Small intestine (tissue), 7 donors: ENCODE results near the gene CAVIN1. TPM values are rescaled to one million over a fixed set of nuclear protein-coding genes. Genes with fewer than 3 reads are reported as not detected.

Experiments used
- DNase-seq, 2 donors: peaks; one replicate each; pipeline versions ENCODE4 v3.0.0 to v3.0.0-alpha.2; 2013
- FAIRE-seq: peaks from 2 replicates; lab custom pipeline; 2012; peaks lifted over from hg19 to GRCh38; lab: Jason Lieb, UNC
- H3K27ac ChIP-seq, 3 donors: one replicate each; pipeline ENCODE4 v1.5.1; 2013; ENCODE audit warnings: low read length in 2 of 3, mild to moderate bottlenecking in 2 of 3, control low read depth in 1 of 3, inconsistent platforms in 1 of 3, low read depth in 1 of 3, moderate library complexity in 1 of 3
- H3K27me3 ChIP-seq, 3 donors: one replicate each; pipeline ENCODE4 v1.6.1; 2013; ENCODE audit warnings: low read length in 3 of 3, inconsistent platforms in 1 of 3; ENCODE audit not compliant: control insufficient read depth in 3 of 3, insufficient read depth in 3 of 3
- H3K36me3 ChIP-seq, 3 donors: one replicate each; pipeline ENCODE4 v1.6.1; 2013; ENCODE audit warnings: low read length in 3 of 3, inconsistent platforms in 1 of 3, low read depth in 1 of 3, mild to moderate bottlenecking in 1 of 3, moderate library complexity in 1 of 3; ENCODE audit not compliant: control insufficient read depth in 3 of 3, insufficient read depth in 2 of 3
- H3K4me1 ChIP-seq, 3 donors: one replicate each; pipeline ENCODE4 v1.6.1; 2013; ENCODE audit warnings: low read length in 2 of 3, inconsistent platforms in 1 of 3, low read depth in 1 of 3, mild to moderate bottlenecking in 1 of 3, moderate library complexity in 1 of 3; ENCODE audit not compliant: control insufficient read depth in 3 of 3, insufficient read depth in 2 of 3
- H3K4me3 ChIP-seq, 3 donors: one replicate each; pipeline ENCODE4 v1.5.1; 2013; ENCODE audit warnings: low read length in 3 of 3, control low read depth in 1 of 3, inconsistent platforms in 1 of 3, low read depth in 1 of 3, mild to moderate bottlenecking in 1 of 3, moderate library complexity in 1 of 3
- H3K9me3 ChIP-seq, 2 donors: one replicate each; pipeline ENCODE4 v1.6.1; 2013; ENCODE audit warnings: low read depth in 1 of 2, low read length in 1 of 2; ENCODE audit not compliant: control insufficient read depth in 2 of 2, insufficient read depth in 1 of 2
- WGBS, 3 donors: extraction: QIAGEN DNeasy Blood & Tissue Kit; methylation state at CpG; one replicate each; pipeline ENCODE4 v1.1.7; 2013; 5-methylcytosine and 5-hydroxymethylcytosine counted together
- polyA plus RNA-seq, 4 donors: library from polyadenylated mRNA; stranded (reverse) in 3 of 4; unstranded in 1 of 4; fragments of 200-250 nt in 3 of 4; fragments of 120-200 nt in 1 of 4; gene quantifications; one replicate each; pipeline versions ENCODE4 v1.2.1 to v1.2.3, GENCODE V29; 2013
- donor health status: healthy with polysubstance abuse.
- donor health status: control.
- donor health status: control.
- donor health status: Bipolar disorder and iron deficiency.
- donor health status: healthy.

CAVIN1 gene
- polyA plus RNA-seq, 4 donors = 2.7 to 81.0 (median 16.3) TPM

GRCh38 chr17:42388381-42389134 lies 34.5 kb downstream of the CAVIN1 start, which contains the start of gene STAT3:
Gene STAT3, minus strand, starts transcription at chr17:42388442. Its CDS starts 39,926 bp downstream, at chr17:42348516.
- DNase-seq (peak; percentile 100), FAIRE-seq (no peak)
- H3K27me3 ChIP-seq = no peaks in the 10 kb centered on the region
- H3K9me3 ChIP-seq = no peaks in the 10 kb centered on the region
- H3K36me3 ChIP-seq = peaks cover 0 to 6% (median 0%) of the 10 kb centered on the region in 3 donors
- H3K27ac ChIP-seq = peak within 1 kb of the TSS; percentile 94 to 97 (median 96)
- peak within 1 kb of the TSS; percentile 82 to 100 (median 84) for H3K4me3 ChIP-seq
- peaks cover 0 to 28% (median 17%) of the 10 kb centered on the region in 3 donors for H3K4me1 ChIP-seq
- 0% methylated on average over 37 to 44 of the region's 44 CpGs for WGBS, 3 donors

GRCh38 chr17:42387661-42388380 lies 35.2 kb downstream of the CAVIN1 start:
- H3K36me3 ChIP-seq = peaks cover 0 to 12% (median 0%) of the 10 kb centered on the region in 3 donors
- peaks cover 0 to 29% (median 17%) of the 10 kb centered on the region in 3 donors for H3K4me1 ChIP-seq
- peak overlapping the region; percentile 94 to 97 (median 96) for H3K27ac ChIP-seq
- H3K27me3 ChIP-seq = no peaks in the 10 kb centered on the region
- H3K4me3 ChIP-seq = peak overlapping the region; percentile 82 to 100 (median 84)
- no peaks in the 10 kb centered on the region for H3K9me3 ChIP-seq
- peak; percentile 64 to 71 for DNase-seq
- FAIRE-seq = no peak
- WGBS, 3 donors = 0 to 1% (median 0%) methylated on average over 47 to 62 of the region's 62 CpGs

GRCh38 chr17:42386777-42387657 lies 36.0 kb downstream of the CAVIN1 start:
- 0 to 1% (median 1%) methylated on average over 8 of the region's 8 CpGs for WGBS, 3 donors
- DNase-seq = peak; percentile 48 to 66

GRCh38 chr17:42381898-42382297 lies 41.2 kb downstream of the CAVIN1 start:
- 68 to 89% (median 87%) methylated on average over 3 of the region's 3 CpGs for WGBS, 3 donors
- no peak overlapping the region for H3K27ac ChIP-seq
- no peaks in the 10 kb centered on the region for H3K27me3 ChIP-seq
- H3K9me3 ChIP-seq = no peaks in the 10 kb centered on the region
- FAIRE-seq = no peak
- peaks cover 3 to 37% (median 18%) of the 10 kb centered on the region in 3 donors for H3K4me1 ChIP-seq
- no peak overlapping the region for H3K4me3 ChIP-seq
- DNase-seq = no peak
- peaks cover 0 to 33% (median 0%) of the 10 kb centered on the region in 3 donors for H3K36me3 ChIP-seq

More at GRCh38 chr17:42386777-42387657, 36.0 kb downstream of the CAVIN1 start:
- FAIRE-seq = no peak
- no peaks in the 10 kb centered on the region for H3K9me3 ChIP-seq
- no peaks in the 10 kb centered on the region for H3K27me3 ChIP-seq
- H3K27ac ChIP-seq = peak overlapping the region; percentile 94 to 97 (median 96)
- H3K4me1 ChIP-seq = peaks cover 3 to 29% (median 17%) of the 10 kb centered on the region in 3 donors
- peak overlapping the region; percentile 82 to 100 (median 84) for H3K4me3 ChIP-seq
- peaks cover 0 to 16% (median 0%) of the 10 kb centered on the region in 3 donors for H3K36me3 ChIP-seq

- FAIRE-seq (no peak), DNase-seq (peak in 1 of 2 donors; percentile 28)
- no peaks in the 10 kb centered on the region for H3K27me3 ChIP-seq
- H3K27ac ChIP-seq = no peak overlapping the region
- H3K4me3 ChIP-seq = no peak overlapping the region
- peaks cover 0 to 33% (median 0%) of the 10 kb centered on the region in 3 donors for H3K36me3 ChIP-seq
- H3K9me3 ChIP-seq = no peaks in the 10 kb centered on the region
- WGBS, 3 donors = 76 to 78% (median 78%) methylated on average over 3 of the region's 3 CpGs
- peaks cover 3 to 34% (median 13%) of the 10 kb centered on the region in 3 donors for H3K4me1 ChIP-seq
These were observed 42.1 kb downstream of the CAVIN1 start for GRCh38 chr17:42380935-42381334.

GRCh38 chr17:42378959-42379594 lies 44.0 kb downstream of the CAVIN1 start:
- H3K4me1 ChIP-seq = peaks cover 3 to 27% (median 6%) of the 10 kb centered on the region in 3 donors
- H3K4me3 ChIP-seq = peak overlapping the region in 2 of 3 donors; percentile 27 to 33
- H3K36me3 ChIP-seq = peaks cover 0 to 29% (median 0%) of the 10 kb centered on the region in 3 donors
- no peaks in the 10 kb centered on the region for H3K27me3 ChIP-seq
- peak overlapping the region; percentile 50 to 82 (median 79) for H3K27ac ChIP-seq
- DNase-seq (peak; percentile 72 to 75), FAIRE-seq (no peak)
- WGBS, 3 donors = 1 to 9% (median 3%) methylated on average over 6 of the region's 6 CpGs
- H3K9me3 ChIP-seq = no peaks in the 10 kb centered on the region

- H3K27ac ChIP-seq = peak overlapping the region; percentile 50 to 82 (median 79)
- H3K4me1 ChIP-seq = peaks cover 3 to 23% (median 6%) of the 10 kb centered on the region in 3 donors
- peaks cover 0 to 28% (median 0%) of the 10 kb centered on the region in 3 donors for H3K36me3 ChIP-seq
- H3K4me3 ChIP-seq = peak overlapping the region in 2 of 3 donors; percentile 27 to 33
- FAIRE-seq (no peak), DNase-seq (no peak)
- 15 to 26% (median 19%) methylated on average over 10 of the region's 10 CpGs for WGBS, 3 donors
- H3K27me3 ChIP-seq = no peaks in the 10 kb centered on the region
- H3K9me3 ChIP-seq = no peaks in the 10 kb centered on the region
These were observed 44.6 kb downstream of the CAVIN1 start for GRCh38 chr17:42378359-42378958.
